ENCODE data around the gene DPAGT1.
"Not testable (repeated sequence)": the region's sequence is repeated elsewhere in the genome, so short reads cannot be mapped to it uniquely, and the experiment has no call there.

DPAGT1 gene

DNA sequence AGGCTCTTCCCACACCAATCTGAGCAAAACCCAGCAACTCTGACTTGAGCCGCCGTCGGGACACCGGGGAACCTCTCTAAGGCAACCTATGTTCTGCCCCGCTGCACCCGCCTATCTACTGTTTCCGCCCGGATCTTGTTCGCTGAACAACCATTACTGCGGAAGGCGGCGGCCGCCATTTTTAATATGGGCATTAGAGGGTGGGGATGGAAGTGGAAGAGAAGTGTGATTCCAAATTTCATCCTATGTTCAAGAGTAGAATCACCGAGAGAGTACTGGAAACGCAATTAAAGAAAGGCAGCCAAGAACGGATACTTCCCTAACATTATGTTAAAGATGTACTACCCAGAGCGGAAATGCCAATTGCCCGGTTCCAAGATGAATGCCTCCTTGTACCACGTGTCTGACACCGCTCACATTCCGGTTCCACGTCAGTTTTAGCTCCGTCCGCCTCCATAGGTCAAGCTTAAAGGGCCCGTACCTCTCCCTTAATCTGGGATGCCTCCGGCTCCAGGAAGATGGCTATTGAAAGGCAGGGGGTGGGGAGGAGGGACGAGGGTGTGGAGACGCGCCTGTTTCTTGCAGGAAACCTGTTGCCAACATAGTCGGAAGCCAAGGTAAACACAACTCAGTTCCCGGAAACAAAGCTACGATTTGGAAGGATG is at the start of gene DPAGT1:
Gene DPAGT1 (minus strand): TSS at position 95 of the 665 bp plus-strand sequence. CDS start 198 bp downstream, outside the sequence.
- peak; percentile 100 for DNase-seq

DNA sequence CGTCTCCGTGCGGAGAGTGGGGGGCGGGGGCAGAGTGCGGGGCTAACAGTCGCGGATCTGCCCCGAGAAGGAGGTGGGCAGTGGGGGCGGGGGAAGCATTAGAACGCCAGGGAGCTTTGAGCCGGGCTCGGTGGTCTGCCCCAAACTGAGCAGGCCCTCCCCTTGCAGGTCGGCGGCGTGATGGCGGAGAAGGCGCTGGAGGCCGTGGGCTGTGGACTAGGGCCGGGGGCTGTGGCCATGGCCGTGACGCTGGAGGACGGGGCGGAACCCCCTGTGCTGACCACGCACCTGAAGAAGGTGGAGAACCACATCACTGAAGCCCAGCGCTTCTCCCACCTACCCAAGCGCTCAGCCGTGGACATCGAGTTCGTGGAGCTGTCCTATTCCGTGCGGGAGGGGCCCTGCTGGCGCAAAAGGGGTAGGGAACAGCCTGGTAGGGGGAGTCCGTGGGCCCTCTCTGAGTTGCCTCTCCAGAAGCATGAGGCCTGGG is 48.2 kb upstream of the DPAGT1 start:
- DNase-seq, result no peak

DNA sequence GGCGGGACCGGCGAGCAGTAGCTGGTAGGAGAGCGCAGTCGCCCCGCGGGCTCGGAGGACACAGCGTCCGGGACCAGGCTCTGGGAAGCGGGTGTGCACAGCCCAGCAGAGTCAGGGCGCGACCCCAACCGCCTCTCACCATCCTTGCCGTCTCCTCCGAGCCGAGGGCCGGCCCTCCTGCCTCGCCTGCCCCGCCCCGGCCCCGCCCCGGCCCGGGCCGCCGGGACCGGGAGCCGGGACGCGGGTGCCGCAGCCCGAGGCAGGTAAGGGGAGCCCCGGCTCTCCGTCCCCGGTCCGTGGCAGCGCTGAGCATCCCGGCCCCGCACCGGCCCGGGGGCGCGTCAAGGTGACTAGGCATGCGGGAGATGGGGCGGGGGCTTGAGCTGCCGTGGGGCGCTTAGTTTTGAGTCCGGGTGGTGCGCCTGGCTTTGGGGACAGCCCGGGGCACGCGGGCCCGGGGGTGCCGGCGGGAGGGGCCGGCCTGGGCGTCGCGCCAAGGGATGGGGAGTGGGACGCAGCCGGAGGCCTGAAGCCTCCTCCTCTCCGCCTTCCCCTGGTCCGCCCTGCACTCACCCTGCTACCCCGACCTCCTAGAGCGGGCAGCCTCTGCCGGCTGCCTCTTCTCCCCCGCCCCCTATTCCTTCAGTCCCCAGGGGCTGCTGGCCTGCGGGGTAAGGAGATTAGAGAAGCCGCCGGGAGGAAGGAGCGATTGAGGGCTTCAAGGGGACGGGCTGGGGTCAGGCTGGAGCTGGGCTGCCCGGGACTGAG is 47.5 kb upstream of the DPAGT1 start, which contains the start of gene ABCG4:
Gene ABCG4 (plus strand): TSS at position 35 of the 768 bp plus-strand sequence. CDS start 914 bp downstream, outside the sequence.
- no peak for DNase-seq

DNA sequence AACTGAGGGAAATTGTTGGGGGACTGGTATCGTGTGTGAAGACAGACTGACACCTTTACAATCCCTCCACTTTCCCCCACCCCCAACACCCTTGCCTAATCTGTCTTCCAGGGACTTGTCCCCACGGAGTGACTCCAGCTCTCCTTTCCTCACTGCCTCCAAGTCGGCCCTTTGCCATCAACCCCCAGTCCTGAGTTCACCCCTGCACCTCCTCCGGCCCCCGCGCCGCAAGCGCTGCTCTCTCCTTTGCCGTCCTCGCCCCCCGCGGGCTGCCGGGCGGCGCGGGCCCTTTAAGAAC is 47.0 kb upstream of the DPAGT1 start:
- DNase-seq, result no peak

DNA sequence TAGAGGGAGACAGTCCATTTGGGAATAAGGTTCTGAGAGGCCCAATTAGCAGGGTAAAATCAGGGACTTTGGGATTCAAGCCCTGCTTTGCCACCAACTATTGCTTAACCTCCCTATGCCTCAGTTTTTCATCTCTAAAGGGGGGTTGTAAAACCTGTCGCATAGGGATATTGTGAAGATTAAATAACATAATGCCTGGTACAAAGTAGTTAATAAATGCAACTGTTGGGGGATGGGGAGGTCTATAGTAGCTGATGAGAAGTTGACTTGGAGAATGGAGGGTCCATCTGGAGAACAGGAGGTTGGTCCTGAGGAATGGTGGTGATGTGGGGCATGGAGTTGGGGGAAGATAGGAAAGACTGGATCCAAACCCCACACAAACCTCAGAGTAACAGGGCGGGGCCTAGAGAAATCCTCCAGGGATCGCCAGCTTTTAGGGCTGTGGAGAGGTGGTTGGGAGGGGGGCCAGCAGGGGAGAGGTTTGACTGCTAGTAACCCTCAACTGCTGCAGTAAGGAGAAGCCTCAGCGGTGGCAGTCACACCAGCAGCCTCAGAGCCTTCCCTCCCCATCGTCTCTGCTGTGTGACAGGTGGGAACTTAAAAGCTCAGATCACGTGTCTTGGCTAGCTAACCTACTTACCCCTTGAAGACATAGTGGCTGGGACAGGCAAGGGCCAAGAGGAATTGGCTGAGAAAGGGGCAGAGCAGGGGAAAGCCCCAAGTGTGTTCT is 46.1 kb upstream of the DPAGT1 start:
- no peak for DNase-seq

DNA sequence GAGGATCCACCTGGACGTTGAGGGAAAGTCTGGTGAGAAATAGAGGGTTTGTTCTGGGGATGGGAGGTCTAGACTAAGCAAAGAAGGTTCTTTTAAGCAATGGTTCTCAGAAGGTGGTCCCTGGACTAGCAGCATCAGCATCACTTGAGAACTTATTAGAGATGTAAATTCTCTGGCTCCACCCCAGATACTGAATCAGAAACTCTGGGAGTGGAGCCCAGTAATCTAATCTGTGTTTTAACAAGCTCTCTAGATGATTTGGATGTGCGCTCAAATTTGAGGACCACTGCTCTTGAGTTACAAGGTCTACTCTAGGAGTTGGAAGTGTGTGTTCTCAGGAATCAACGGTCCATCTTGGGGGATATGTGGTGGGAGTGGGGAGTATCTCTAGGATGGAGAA is 43.9 kb upstream of the DPAGT1 start:
- no peak for DNase-seq

DNA sequence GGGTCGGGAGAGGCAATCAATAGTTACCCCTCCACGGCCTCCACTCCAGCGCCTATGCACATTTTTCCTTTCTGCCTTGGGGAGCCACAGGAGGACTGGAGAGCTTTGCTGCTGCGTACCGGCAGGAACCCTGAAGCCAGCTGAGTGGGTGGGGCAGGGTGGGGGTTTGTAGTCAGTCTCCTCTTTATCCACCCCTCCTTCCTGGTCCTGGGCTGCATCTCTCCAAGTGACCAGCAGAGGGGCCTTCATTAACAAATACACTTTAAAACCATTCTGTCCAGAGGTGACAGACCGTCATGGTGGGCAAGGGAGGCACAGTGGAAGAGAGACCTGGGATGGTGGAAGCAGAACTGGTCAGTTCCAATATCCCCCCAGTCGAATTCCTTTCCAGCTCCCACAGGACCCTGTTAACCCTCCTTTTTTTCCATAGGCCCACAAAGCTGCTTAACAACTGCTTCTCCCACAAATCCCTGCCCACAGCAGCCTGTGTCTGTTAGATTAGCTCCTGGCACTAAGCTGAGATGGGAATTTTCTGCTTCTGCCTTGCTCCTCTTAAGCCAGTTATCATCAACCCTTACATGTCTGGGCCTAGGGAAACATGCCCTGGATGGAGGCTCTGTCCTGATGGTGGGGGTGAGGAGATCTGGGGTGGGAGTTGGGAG is 43.3 kb upstream of the DPAGT1 start:
- DNase-seq, result peak; percentile 78

DNA sequence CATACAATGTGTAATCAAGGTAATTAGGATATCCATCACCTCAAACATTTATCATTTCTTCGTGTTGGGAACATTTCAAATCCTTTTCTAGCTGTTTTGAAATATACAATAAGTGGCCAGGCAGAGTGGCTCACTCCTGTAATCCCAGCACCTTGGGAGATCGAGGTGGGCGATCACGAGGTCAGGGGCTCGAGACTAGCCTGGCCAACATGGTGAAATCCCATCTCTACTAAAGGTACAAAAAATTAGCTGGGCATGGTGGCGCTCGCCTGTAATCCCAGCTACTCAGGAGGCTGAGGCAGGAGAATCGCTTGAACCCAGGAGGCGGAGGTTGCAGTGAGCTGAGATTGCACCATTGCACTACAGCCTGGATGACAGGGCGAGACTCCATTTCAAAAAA is 37.6 kb upstream of the DPAGT1 start:
- DNase-seq, result not testable (repeated sequence)

DNA sequence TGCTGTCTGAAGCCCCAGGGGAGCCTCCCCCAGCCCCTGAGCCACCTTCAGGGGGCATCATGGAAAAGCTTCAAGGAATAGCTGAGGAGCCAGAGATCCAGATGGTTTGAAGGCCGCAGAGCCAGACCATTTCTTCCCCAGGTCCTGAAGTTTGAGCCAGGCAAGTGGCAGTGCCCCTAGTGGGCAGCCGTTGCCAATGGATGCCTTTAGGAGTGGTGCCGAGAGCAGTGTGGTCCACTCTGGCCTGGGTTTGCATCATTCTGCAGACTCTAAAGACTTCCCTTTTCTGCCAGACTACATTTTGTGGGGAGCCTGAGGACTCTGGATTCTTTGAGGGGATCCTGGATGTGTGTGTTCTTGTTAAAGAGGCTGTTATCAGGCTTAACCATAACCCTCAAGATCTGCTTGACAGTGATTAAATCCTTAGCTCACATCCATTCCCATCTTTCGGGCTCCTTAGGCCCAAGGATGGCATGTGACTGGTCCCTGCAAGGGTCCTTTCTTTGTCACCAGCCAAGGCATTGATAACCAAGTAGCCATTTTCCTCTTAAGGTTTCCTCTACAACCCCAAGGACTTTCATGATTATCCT is 32.8 kb upstream of the DPAGT1 start:
- no peak for DNase-seq

DNA sequence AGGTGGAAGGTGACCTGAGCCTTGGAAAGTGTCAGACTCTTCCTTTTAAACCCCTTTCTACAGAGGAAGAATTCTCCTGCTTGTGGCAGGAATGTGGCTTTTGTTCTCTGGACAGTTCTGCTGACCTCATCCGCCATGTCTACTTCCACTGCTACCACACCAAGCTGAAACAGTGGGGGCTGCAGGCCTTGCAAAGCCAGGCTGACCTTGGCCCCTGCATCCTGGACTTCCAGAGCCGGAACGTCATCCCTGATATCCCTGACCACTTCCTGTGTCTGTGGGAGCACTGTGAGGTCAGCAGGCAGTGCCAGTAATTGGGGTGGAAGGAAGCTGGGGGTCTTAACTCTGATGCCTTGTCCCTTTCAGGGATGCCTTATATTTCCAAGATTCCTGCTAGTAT is 29.0 kb upstream of the DPAGT1 start:
- DNase-seq, result no peak

DNA sequence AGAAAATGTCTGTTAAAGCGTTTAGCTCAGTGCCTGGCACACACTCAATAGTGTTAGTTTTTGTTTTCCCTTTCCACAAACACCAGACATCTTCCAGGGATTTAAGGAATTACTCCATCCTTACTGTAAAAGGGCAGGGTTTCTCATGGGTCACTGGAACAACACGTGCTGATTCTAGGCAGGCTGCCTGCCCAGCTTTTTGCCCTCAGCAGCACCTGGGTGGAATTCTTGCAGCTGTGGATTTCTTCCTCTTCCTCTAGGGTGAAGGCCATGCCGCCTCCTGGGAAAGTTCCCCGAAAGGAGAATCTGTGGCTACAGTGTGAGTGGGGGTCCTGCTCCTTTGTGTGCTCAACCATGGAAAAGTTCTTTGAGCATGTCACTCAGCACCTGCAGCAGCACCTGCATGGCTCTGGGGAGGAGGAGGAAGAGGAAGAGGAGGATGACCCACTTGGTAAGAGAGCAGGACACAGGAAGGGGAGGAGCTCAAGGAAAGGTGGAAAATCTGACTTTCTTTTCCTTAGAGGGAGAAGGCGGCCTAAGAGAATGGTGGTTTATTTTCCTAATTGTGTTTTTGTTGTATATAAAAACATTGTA is 25.1 kb upstream of the DPAGT1 start:
- no peak for DNase-seq

DNA sequence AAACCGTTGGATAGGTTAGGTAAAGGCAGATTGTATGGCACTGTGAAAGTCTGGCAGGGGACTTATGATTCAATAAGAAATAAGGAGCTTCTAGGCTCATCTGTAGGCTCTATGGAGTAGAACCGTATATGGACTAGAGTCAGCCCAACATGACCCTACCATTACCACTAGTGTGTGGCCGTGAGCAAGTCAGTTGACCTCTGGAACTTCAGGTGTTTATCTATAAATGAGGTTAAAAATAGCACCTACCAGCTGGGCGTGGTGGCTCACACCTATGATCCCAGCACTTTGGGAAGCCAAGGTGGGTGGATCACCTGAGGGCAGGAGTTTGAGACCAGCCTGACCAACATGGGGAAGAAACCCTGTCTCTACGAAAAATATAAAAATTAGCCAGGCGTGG is 24.2 kb upstream of the DPAGT1 start:
- no peak for DNase-seq

DNA sequence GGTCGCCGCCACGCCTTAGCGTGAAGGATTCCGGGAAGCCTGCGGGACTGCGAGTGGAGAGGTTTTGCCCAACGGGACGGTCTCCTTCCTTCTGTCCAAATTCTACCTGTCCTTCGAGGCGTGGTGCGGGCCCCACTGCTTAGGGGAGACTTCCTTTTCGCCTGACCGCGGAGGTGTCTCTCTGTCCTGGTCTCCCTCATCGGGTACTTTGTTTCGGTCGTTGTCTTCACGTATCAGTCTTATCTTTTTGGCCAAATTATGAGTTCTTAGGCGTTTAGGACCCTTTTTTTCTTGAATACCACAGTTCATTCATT is 20.1 kb upstream of the DPAGT1 start:
- no peak for DNase-seq

DNA sequence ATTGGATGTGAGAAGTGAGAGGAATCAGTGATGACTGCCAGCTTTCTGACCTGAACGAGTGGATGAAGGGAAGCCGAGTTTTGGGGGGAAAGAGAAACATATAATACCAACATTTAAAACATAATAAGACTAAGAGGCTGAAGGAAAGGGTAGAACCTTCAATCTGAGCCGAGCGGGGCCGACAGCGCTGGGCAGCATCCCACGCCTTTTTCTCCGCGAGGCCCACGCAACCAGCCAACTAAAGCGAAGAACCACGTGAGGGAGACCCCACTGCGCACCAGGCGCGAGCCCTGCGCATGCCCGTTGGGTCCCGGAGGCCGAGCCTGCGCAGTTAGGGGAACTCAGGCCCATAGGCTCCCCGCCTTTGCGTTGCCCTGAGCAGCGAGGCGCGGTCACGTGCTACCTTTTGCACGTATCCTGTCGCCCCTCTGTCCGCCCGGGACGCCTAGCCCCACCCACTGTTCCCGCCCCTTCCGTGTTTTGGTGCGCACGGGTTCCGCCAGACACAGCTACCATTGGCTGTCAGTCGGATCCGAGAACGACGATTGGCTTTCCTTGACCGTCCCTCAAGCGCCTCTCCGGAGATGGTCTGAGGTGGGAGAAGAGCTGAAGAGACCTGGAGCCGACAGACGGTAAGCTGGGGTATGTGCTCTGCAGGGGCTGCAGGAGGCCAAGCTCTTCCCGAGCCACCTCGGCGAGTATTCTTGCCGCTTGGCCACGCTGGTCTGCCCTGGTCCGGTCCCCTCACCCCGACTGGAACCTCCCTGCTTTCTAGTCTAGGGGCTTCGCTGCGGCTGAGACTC is 19.6 kb upstream of the DPAGT1 start, which contains the start of gene HINFP:
Gene HINFP (plus strand): TSS at position 573 of the 803 bp plus-strand sequence. CDS start 5,365 bp downstream, outside the sequence.
- peak; percentile 100 for DNase-seq

DNA sequence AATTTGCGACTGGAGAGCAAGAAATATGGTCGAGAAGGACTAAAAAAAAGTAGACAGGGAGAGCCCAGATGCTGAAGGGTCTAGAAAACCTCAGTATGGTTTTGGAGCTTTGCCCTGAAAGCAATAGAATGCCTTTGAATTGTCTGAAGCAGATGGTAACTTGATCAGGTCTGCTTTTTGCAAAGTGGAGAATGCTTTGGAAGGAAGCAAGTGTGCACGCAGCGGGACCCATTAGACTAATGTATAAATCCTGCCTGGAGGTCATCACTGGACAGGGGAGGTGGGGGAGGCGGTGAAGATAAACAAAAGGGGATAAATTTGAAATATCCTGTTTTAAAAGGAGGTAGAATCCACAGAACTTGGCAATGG is 19.0 kb upstream of the DPAGT1 start:
- DNase-seq, result peak; percentile 92

DNA sequence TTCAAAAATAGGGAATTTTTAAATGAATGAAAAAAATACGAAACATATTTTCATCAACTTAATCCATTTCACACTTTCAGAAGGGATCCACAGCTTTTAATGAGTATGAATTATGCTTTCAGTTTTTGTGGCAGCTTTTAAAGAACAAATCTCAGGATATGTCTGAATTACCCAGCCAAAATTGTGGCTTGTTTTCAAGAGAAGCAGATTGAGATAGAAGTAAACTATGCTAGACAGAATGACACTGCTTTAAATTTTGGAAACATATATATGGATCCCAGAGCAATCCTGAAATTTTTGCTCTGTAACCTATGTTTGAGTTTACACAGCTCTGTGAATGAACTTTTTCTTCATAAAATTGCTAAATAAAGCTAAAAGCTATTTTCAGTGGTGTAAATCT is 17.3 kb upstream of the DPAGT1 start:
- no peak for DNase-seq

DNA sequence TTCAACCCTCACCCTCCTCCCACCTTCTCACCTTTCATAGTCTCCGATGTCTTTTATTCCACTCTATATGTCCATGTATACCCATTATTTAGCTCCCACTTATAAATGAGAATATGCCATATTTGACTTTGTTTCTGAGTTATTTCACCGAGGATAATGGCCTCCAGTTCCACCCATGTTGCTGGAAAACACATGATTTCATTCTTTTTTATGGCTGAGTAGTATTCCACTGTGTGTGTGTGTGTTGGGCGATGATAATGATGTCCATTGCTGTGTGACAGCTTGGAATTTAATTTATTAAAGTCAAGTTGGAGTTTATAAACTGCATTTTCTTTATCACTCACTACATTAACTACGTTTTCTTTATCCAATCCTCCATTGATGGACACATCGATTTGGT is 16.6 kb upstream of the DPAGT1 start:
- DNase-seq, result no peak

DNA sequence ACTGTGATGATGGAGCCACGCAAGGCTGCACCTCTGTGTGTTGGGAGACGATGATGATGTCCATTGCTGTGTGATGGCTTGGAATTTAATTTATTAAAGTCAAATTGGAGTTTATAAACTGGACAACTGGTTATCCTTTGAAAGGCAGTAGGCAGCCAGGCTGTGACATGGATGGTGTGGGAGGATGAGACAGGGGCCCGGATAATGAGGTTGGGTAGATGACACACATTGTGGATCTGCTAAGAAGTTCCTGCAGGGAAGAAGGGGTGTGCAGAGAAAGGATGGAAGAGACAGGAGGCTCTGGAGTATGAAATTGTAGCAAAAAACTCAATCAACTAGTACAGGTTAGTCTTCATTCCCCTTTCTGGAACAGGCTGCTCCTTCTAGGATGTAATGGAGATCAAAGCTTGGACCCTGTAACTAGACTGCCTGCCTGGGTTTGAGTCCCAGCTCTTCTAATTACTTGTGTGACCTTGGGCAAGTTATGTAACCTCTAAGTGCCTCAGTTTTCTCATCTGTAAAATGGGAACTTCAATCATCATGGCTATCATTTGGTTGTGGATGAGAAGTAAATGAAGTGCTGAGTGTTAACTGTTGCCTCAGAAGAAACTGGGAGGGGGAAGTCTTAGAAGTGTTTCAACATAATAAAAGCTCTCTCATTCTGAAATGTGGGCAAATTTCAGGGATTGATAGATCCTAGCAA is 15.5 kb upstream of the DPAGT1 start:
- no peak for DNase-seq

DNA sequence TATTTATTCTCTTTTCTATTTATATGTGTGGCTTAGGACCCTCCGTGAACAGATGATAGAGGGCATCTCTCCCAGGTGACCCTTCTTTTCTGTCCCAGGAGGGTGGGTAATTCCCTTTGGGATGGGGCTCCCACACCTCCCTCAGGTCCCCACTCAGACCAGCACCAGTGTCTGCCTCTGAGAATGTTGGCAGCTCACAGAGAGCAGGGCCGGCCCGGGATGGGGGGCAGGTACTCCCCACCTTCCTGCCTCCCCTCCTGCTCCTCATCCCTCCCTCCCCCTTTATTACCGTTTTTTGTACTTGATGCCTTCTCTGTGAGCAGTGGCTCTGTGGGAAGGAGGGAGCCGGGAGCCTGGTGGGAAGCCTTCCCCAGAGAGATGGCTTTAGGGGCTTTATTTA is 14.9 kb upstream of the DPAGT1 start:
- no peak for DNase-seq

DNA sequence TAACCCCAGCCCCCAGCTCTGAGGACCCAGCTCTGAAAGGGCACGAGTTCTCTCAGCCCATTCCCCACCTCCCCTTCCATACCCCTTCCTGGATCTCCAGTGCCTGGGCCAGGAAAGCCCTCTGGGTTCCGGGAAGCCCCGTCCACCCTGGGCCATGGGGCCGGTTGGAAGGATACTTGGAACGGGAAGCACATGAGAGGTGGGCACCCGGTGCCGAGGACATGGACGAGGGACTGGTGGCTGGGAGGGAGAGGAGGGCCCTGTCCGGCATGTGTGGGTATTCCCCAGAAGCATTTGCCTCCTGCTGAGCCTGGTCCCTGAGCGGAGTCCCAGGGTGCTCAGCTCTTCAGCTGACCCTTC is 14.6 kb upstream of the DPAGT1 start:
- DNase-seq, result no peak
